ACC112 (cell line): ENCODE results near the gene CCDC149.
"Not testable (repeated sequence)": the region's sequence is repeated elsewhere in the genome, so short reads cannot be mapped to it uniquely, and the experiment has no call there.

Experiments
- H2AFZ ChIP-seq: fragments of 200-600 bp; sonication (generic); one replicate; pipeline ENCODE4 v1.6.0; 2017; ENCODE audit warnings: antibody characterized with exemption, low read length; ENCODE audit not compliant: unreplicated experiment
- H3K27ac ChIP-seq: fragments of 200-600 bp; sonication (generic); 2 replicates; pipeline ENCODE4 v1.5.1; 2014; ENCODE audit warnings: low read depth, mild to moderate bottlenecking, antibody characterized with exemption, low read length, moderate library complexity
- H3K27me3 ChIP-seq: fragments of 200-600 bp; sonication (generic); 2 replicates; pipeline ENCODE4 v1.6.1; 2014; ENCODE audit warnings: mild to moderate bottlenecking, antibody characterized with exemption, low read length, moderate library complexity, mixed read lengths; ENCODE audit not compliant: insufficient read depth
- H3K36me3 ChIP-seq: fragments of 200-600 bp; sonication (generic); 2 replicates; pipeline ENCODE4 v1.6.1; 2016; ENCODE audit warnings: mild to moderate bottlenecking, antibody characterized with exemption, low read length, moderate library complexity, mixed read lengths; ENCODE audit not compliant: insufficient read depth
- H3K4me1 ChIP-seq: fragments of 200-600 bp; sonication (generic); one replicate; pipeline ENCODE4 v1.6.1; 2016; ENCODE audit warnings: low read length, mixed read lengths; ENCODE audit not compliant: insufficient read depth, unreplicated experiment, control insufficient read depth
- H3K4me3 ChIP-seq: fragments of 200-600 bp; sonication (generic); 2 replicates; pipeline ENCODE4 v1.5.1; 2014; ENCODE audit warnings: mild to moderate bottlenecking, low read depth, low read length
- H3K79me2 ChIP-seq: fragments of 200-600 bp; sonication (generic); one replicate; pipeline ENCODE4 v1.6.0; 2016; ENCODE audit warnings: low read length; ENCODE audit not compliant: control insufficient read depth, unreplicated experiment, insufficient read depth

CCDC149 gene

DNA sequence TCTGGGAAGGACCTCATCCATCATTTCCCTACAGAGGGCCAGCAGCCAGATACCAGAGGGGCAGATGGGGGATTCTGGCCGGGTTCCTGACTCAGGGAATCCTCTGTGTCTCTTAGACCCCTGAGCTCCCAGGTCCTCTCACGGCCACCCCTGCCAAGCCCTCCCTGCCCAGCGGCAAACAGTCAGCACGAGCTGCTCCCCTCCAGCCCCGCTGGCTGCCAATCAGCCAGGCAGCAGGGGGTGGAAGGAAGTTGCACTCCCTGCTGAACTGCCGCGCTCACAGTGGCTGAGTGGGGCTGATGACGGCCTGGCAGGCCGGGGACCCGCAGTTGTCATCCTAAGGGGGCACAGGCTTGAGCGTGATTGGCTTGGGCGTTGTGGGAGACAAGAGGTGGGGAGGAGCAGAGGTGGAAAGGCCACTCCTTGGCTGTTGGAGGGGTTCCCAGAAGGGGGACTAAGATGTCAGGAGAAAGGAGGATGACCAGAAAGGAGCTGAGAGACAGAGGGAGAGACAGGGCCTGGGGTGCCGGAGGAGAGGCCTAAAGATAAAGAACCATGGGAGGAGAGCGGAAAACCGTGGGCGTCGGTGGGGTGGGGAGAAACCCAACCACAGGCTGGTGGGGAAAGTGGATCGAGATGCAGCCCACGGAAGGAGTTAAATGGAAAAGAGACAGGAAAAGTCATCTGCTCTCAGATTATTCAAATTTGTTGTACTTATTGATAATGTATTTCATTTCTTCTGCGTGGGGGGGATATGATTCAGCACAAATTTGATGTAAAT is 4.4 kb upstream of the CCDC149 start:
- no peaks in the 10 kb centered on the region for H3K79me2 ChIP-seq
- H3K27ac ChIP-seq = no peak overlapping the region
- no peaks in the 10 kb centered on the region for H3K27me3 ChIP-seq
- H3K4me3 ChIP-seq = no peak overlapping the region
- no peak overlapping the region for H2AFZ ChIP-seq
- H3K4me1 ChIP-seq = no peaks in the 10 kb centered on the region
- no peaks in the 10 kb centered on the region for H3K36me3 ChIP-seq

DNA sequence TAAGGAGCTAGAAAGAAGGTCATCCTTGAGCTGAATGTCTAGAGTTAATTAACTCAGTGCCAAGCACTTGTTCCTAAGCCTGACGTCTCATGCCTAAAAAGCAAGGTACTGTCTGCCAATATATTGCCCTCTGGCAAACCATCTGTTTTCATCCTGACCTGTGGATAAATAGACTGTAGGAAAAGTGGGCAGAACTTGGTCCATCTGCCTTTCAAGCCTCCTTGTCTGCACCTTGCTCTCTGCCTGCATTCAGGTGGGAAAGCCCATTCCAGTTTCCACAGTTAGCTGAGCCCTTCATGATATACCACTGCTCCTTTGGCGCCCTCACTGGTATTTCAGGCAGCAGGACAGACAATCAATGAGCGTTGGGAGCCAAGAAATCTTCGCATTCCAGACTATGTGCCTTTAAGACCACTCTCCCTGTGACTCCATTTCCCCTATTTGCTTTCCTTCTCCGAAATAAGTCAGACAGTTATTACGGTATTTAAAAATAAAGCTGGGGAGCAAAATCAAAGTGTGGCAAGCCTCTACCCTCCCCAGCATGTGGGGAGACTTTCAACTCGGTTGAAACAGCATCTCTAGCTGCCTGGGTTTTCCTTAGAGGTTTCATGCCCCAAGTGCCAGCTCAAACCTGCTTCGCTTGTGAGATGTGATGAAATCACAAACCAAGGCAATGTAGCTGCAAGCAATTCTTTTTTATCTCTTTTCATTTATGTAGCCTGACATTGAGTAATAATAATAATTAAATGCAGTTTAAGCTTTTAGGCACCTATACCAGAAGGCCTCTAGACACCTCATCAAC is 2.5 kb upstream of the CCDC149 start:
- Histone ChIP-seq H2AFZ (no peak overlapping the region), H3K79me2 (no peaks in the 10 kb centered on the region), H3K27ac (no peak overlapping the region), H3K27me3 (no peaks in the 10 kb centered on the region), H3K36me3 (no peaks in the 10 kb centered on the region), H3K4me1 (no peaks in the 10 kb centered on the region), H3K4me3 (no peak overlapping the region)

DNA sequence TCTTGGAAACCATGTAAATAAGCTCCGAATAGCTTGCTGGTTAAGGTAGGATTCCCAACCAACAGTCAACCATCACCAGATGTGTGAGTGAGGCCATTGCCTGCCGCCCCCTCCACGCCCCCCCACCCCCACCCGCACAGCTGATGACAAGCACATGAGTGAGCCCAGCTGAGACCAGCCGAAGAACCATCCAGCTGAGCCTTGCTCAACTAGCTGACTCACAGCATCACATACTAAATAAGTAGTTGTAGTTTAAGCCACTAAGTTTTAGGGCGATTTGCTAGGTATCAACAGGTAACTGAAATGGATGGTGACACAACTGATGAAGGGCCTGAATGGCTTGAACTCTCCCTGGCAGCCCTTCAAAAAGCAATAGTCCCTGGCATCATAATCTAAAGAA is 1.6 kb upstream of the CCDC149 start:
- Histone ChIP-seq H3K36me3 (no peaks in the 10 kb centered on the region), H3K27ac (no peak overlapping the region), H3K27me3 (no peaks in the 10 kb centered on the region), H2AFZ (no peak overlapping the region), H3K4me1 (no peaks in the 10 kb centered on the region), H3K4me3 (no peak overlapping the region), H3K79me2 (no peaks in the 10 kb centered on the region)

DNA sequence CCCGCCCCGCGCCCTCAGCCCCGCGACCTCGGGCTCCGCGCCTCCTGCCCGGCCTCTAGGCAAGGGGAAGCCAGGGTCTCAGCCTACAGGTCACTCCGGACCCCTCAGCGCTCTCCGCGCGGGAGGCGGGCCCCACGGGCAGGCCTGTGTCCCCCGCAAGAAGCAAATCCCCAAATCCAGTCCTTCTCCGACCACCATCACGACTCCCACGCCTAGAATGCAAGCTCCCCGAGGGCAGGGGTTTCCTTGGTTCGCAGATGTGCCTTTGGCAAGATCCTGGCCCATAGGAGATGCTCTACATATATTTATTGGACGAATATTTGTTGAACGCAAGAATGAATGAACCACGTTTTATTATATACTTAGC is 260 bp upstream of the CCDC149 start:
- Histone ChIP-seq H3K27ac (no peak overlapping the region), H3K36me3 (no peaks in the 10 kb centered on the region), H3K4me3 (peak overlapping the region; percentile 83), H3K4me1 (no peaks in the 10 kb centered on the region), H3K79me2 (no peaks in the 10 kb centered on the region), H3K27me3 (no peaks in the 10 kb centered on the region), H2AFZ (peak overlapping the region; percentile 90)

DNA sequence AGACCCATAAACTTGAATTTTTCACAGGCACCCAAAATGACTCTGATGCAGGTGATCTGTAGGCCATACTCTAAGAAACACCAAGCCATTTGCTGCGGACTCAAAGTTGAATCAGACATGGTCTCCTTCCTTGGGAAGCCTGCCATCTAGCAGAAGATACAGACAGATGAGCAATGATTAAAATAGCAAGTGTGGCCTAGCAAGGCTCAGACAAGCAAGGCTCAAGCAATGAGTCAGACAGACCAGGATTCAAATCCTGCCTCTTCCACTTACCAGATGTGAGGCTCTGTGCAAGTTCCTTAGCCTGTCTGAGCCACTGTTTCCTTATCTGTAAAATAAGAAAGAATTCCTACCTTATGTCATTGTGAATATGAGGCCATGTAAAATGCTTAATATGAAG is 2.3 kb downstream of the CCDC149 start:
- no peak overlapping the region for H3K4me3 ChIP-seq
- H3K27me3 ChIP-seq = no peaks in the 10 kb centered on the region
- no peak overlapping the region for H2AFZ ChIP-seq
- H3K4me1 ChIP-seq = no peaks in the 10 kb centered on the region
- H3K27ac ChIP-seq = no peak overlapping the region
- H3K79me2 ChIP-seq = no peaks in the 10 kb centered on the region
- H3K36me3 ChIP-seq = no peaks in the 10 kb centered on the region

DNA sequence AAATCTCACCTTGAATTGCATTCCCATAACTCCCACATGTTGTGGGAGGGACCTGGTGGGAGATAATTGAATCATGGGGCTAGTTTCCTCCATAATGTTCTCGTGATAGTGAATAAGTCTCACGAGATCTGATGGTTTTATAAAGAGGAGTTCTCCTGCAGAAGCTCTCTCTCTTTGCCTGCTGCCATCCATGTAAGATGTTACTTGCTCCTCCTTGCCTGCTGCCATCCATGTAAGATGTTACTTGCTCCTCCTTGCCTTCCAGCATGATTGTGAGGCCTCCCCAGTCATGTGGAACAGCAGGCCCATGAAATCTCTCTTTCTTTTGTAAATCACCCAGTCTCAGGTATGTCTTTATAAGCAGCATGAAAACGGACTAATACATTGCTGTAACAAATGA is 3.2 kb downstream of the CCDC149 start:
- H3K4me3 ChIP-seq, H3K36me3 ChIP-seq, H3K27me3 ChIP-seq, H3K27ac ChIP-seq, H3K79me2 ChIP-seq, H3K4me1 ChIP-seq, H2AFZ ChIP-seq: not testable (repeated sequence)

DNA sequence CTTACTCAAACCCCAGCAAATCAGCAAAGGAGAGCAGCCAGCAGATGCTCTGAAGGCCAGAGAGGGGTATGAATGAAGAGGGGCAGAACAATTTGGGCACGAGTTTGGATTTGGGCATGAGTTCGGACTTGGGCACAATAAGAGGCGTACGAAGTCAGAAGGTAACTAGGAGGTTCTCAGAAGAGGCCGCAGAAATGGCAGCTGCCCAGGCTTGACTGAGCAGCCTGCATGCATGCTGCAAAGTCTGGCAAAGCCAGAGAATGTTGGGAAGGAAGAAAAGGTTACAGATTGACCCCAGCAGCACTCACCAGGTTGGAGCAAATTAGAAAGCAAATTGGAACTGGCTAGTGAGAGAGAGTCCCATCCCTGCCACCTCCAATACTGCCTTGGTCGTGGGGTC is 15.2 kb downstream of the CCDC149 start:
- Histone ChIP-seq H3K27me3 (no peaks in the 10 kb centered on the region), H3K36me3 (no peaks in the 10 kb centered on the region), H3K4me1 (no peaks in the 10 kb centered on the region), H3K4me3 (no peak overlapping the region), H3K79me2 (no peaks in the 10 kb centered on the region), H2AFZ (no peak overlapping the region), H3K27ac (no peak overlapping the region)

DNA sequence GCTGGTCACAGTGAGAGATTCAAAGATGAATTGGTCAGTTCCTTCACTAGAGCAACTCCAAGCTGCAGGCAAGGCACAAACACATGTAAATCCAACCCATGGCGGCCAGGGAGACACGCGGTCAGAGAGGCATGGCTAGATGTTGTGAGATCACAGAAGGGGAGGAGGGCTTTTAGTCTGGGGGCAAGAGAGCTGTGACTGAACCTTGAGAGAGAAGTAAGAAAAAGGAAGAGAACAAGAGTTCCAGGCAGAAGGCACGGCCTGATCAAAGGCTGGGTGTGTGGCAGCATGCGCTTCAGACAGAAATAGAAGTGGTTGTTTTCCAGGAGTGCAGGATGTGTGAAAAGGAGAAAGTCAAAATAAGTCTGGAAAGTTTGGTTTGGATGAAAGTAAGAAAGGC is 15.9 kb downstream of the CCDC149 start:
- Histone ChIP-seq H3K4me1 (no peaks in the 10 kb centered on the region), H3K79me2 (no peaks in the 10 kb centered on the region), H2AFZ (no peak overlapping the region), H3K27me3 (no peaks in the 10 kb centered on the region), H3K4me3 (no peak overlapping the region), H3K27ac (no peak overlapping the region), H3K36me3 (no peaks in the 10 kb centered on the region)

DNA sequence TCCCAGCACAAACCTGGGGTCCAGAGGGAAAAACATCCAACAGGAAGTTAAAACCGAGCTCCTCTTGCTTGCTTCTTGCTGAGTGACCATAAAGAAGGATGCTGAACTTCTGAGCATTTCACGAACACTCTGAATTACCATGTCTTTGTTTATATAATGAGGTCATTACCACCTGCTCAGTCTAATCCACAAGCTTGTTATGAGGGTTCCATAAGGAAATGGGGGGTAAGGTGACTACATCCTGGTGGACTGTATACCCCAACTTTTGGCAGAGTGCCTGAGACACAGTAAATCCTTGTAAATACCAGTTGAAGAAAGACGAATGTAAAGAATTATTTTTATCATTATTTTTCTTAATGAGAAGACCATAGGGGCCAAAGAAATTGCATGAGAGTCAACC is 16.8 kb downstream of the CCDC149 start:
- Histone ChIP-seq H3K79me2 (no peaks in the 10 kb centered on the region), H2AFZ (no peak overlapping the region), H3K4me1 (no peaks in the 10 kb centered on the region), H3K27me3 (no peaks in the 10 kb centered on the region), H3K36me3 (no peaks in the 10 kb centered on the region), H3K4me3 (no peak overlapping the region), H3K27ac (no peak overlapping the region)

DNA sequence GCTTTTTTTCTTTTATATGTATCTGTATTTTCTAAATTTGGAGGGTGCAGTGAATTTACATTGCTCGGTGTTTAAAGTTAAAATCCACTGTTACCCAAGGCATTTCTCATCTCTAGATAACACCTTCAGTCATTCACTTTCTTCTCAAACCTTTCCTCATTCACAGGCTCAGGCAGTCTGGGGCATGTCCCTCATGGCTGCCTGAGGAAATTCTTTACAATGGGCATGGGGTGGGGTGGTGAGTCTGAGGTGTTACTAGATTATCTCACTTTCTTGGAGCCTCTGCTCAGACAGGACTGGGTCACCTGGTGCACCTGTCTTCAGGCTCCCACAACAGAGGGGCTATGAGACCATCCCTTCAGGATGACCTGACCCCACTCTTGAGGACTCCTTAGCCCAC is 17.4 kb downstream of the CCDC149 start:
- H3K36me3 ChIP-seq = no peaks in the 10 kb centered on the region
- H3K4me1 ChIP-seq = no peaks in the 10 kb centered on the region
- H3K27ac ChIP-seq = no peak overlapping the region
- no peak overlapping the region for H2AFZ ChIP-seq
- H3K27me3 ChIP-seq = no peaks in the 10 kb centered on the region
- H3K4me3 ChIP-seq = no peak overlapping the region
- H3K79me2 ChIP-seq = no peaks in the 10 kb centered on the region

DNA sequence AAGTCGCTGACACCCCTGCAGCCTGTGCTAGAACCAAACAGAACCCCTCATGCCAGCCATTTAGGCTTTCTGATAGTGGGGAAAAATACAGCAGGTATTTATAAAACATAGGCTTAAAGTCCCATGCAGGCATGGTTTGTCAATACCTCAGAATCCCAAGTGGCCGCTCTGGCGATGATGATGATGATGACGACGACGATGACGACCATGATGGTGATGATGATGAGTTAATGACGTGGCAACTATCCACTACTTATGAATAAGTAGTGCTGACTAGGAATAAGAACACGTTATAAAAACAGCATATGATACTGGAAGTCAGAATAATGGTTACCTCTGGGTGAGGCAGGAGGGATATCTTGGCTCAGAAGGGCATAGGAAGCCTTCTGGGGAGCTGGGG is 18.0 kb downstream of the CCDC149 start:
- H2AFZ ChIP-seq = no peak overlapping the region
- no peaks in the 10 kb centered on the region for H3K27me3 ChIP-seq
- H3K4me1 ChIP-seq = no peaks in the 10 kb centered on the region
- H3K79me2 ChIP-seq = no peaks in the 10 kb centered on the region
- H3K27ac ChIP-seq = no peak overlapping the region
- H3K4me3 ChIP-seq = no peak overlapping the region
- no peaks in the 10 kb centered on the region for H3K36me3 ChIP-seq
